Activated T-cell treated with anti-CD3 and anti-CD28 coated beads, Interleukin-2, amount 50 U/mL, for 72 hours (primary cell): Measurements from ENCODE around the gene ECM1. TPM values are rescaled to one million over a fixed set of nuclear protein-coding genes. Genes with fewer than 3 reads are reported as not detected.

ENCODE experiments used
- ATAC-seq, 2 donors: fragments of 150-1000 bp; cut with Tn5 transposase; replicated peaks in 1 of 2; 2 replicates each; pipeline ENCODE4 v1.10.0; 2021; ENCODE audit warnings: moderate library complexity in 2 of 2, mild to moderate bottlenecking in 1 of 2
- DNase-seq, 2 donors: peaks; one replicate each; pipeline ENCODE4 v3.0.0; 2021 to 2022; ENCODE audit warnings: mixed read lengths in 1 of 2
- H3K27ac Mint-ChIP-seq: one replicate; pipeline ENCODE4 v1.8.0; 2022; ENCODE audit warnings: mild to moderate bottlenecking, moderate library complexity, mixed read lengths
- H3K27me3 Mint-ChIP-seq: one replicate; pipeline ENCODE4 v1.8.0; 2022; ENCODE audit warnings: low read depth, mixed read lengths
- H3K36me3 Mint-ChIP-seq, 2 donors: one replicate each; pipeline ENCODE4 v1.8.0; 2022; ENCODE audit warnings: mixed read lengths in 2 of 2, mild to moderate bottlenecking in 1 of 2; ENCODE audit not compliant: insufficient read depth in 2 of 2
- H3K4me1 Mint-ChIP-seq: one replicate; pipeline ENCODE4 v1.8.0; 2022; ENCODE audit warnings: low read depth, mixed read lengths
- H3K4me3 Mint-ChIP-seq, 2 donors: one replicate each; pipeline ENCODE4 v1.8.0; 2022; ENCODE audit warnings: mild to moderate bottlenecking in 2 of 2, mixed read lengths in 2 of 2, moderate library complexity in 2 of 2
- H3K9me3 Mint-ChIP-seq, 2 donors: one replicate each; pipeline ENCODE4 v1.8.0; 2022; ENCODE audit warnings: mixed read lengths in 2 of 2
- total RNA-seq, 2 donors: library from RNA; stranded (reverse); gene quantifications; one replicate each; pipeline ENCODE4 v1.2.3, GENCODE V29; 2022

ECM1 gene
- total RNA-seq, 2 donors from 2014 or later = 1.3 to 1.5 TPM

GRCh38 chr1:150515328-150516049, 7.6 kb downstream of the ECM1 start, which contains the start of gene FALEC:
FALEC (plus strand) TSS chr1:150515752.
- DNase-seq (peak; percentile 94 to 95), ATAC-seq (peak; percentile 99 to 100)
- Mint-ChIP-seq H3K27me3 (no peaks in the 10 kb centered on the region), H3K9me3 (no peaks in the 10 kb centered on the region), H3K4me3 (peak within 1 kb of the TSS; percentile 88 to 94), H3K4me1 (peaks cover 20% of the 10 kb centered on the region), H3K27ac (peak within 1 kb of the TSS; percentile 12), H3K36me3 (no peaks in the 10 kb centered on the region)

- DNase-seq (peak in 1 of 2 donors; percentile 8), ATAC-seq (peak; percentile 12 to 14)
- no peaks in the 10 kb centered on the region for H3K27me3 Mint-ChIP-seq
- H3K36me3 Mint-ChIP-seq = no peaks in the 10 kb centered on the region
- H3K4me1 Mint-ChIP-seq = peaks cover 20% of the 10 kb centered on the region
- no peaks in the 10 kb centered on the region for H3K9me3 Mint-ChIP-seq
- peak overlapping the region; percentile 88 to 94 for H3K4me3 Mint-ChIP-seq
- peak overlapping the region; percentile 12 for H3K27ac Mint-ChIP-seq
These were observed 8.2 kb downstream of the ECM1 start for GRCh38 chr1:150516050-150516591.

- peaks cover 24% of the 10 kb centered on the region for H3K4me1 Mint-ChIP-seq
- H3K9me3 Mint-ChIP-seq = no peaks in the 10 kb centered on the region
- DNase-seq (no peak), ATAC-seq (no peak)
- peak overlapping the region; percentile 88 to 94 for H3K4me3 Mint-ChIP-seq
- H3K27me3 Mint-ChIP-seq = no peaks in the 10 kb centered on the region
- H3K27ac Mint-ChIP-seq = no peak overlapping the region
- no peaks in the 10 kb centered on the region for H3K36me3 Mint-ChIP-seq
These were observed 8.7 kb downstream of the ECM1 start for GRCh38 chr1:150516616-150517015.

GRCh38 chr1:150521196-150521968, 13.5 kb downstream of the ECM1 start:
- no peaks in the 10 kb centered on the region for H3K9me3 Mint-ChIP-seq
- ATAC-seq (no peak), DNase-seq (no peak)
- no peaks in the 10 kb centered on the region for H3K27me3 Mint-ChIP-seq
- H3K4me3 Mint-ChIP-seq = no peak overlapping the region
- no peaks in the 10 kb centered on the region for H3K36me3 Mint-ChIP-seq
- H3K4me1 Mint-ChIP-seq = peaks cover 11% of the 10 kb centered on the region
- H3K27ac Mint-ChIP-seq = no peak overlapping the region

GRCh38 chr1:150525348-150525747, 17.4 kb downstream of the ECM1 start:
- Mint-ChIP-seq H3K4me3 (no peak overlapping the region), H3K27me3 (no peaks in the 10 kb centered on the region), H3K36me3 (no peaks in the 10 kb centered on the region), H3K27ac (no peak overlapping the region), H3K4me1 (peaks cover 5% of the 10 kb centered on the region), H3K9me3 (no peaks in the 10 kb centered on the region)
- no peak for ATAC-seq
- DNase-seq = no peak

GRCh38 chr1:150528196-150528595, 20.3 kb downstream of the ECM1 start:
- no peaks in the 10 kb centered on the region for H3K4me1 Mint-ChIP-seq
- H3K9me3 Mint-ChIP-seq = no peaks in the 10 kb centered on the region

GRCh38 chr1:150529017-150529416, 21.1 kb downstream of the ECM1 start:
- Mint-ChIP-seq H3K4me1 (no peaks in the 10 kb centered on the region), H3K9me3 (no peaks in the 10 kb centered on the region), H3K4me3 (no peak overlapping the region), H3K27ac (no peak overlapping the region), H3K36me3 (no peaks in the 10 kb centered on the region), H3K27me3 (no peaks in the 10 kb centered on the region)
- DNase-seq (no peak), ATAC-seq (no peak)

More at GRCh38 chr1:150528196-150528595, 20.3 kb downstream of the ECM1 start:
- ATAC-seq (no peak), DNase-seq (no peak)
- Mint-ChIP-seq H3K4me3 (no peak overlapping the region), H3K27ac (no peak overlapping the region), H3K27me3 (no peaks in the 10 kb centered on the region), H3K36me3 (no peaks in the 10 kb centered on the region)

GRCh38 chr1:150530491-150531159, 22.7 kb downstream of the ECM1 start:
- no peaks in the 10 kb centered on the region for H3K4me1 Mint-ChIP-seq
- no peak for ATAC-seq
- H3K36me3 Mint-ChIP-seq = no peaks in the 10 kb centered on the region
- no peak overlapping the region for H3K27ac Mint-ChIP-seq
- no peak for DNase-seq
- H3K27me3 Mint-ChIP-seq = no peaks in the 10 kb centered on the region
- H3K4me3 Mint-ChIP-seq = no peak overlapping the region
- H3K9me3 Mint-ChIP-seq = no peaks in the 10 kb centered on the region

GRCh38 chr1:150532860-150533259, 25.0 kb downstream of the ECM1 start:
- Mint-ChIP-seq H3K9me3 (no peaks in the 10 kb centered on the region), H3K36me3 (no peaks in the 10 kb centered on the region), H3K4me1 (no peaks in the 10 kb centered on the region), H3K4me3 (no peak overlapping the region), H3K27ac (peak overlapping the region; percentile 9), H3K27me3 (no peaks in the 10 kb centered on the region)
- ATAC-seq = no peak
- DNase-seq = no peak

GRCh38 chr1:150534002-150534401, 26.1 kb downstream of the ECM1 start:
- H3K4me3 Mint-ChIP-seq = no peak overlapping the region
- H3K27me3 Mint-ChIP-seq = no peaks in the 10 kb centered on the region
- DNase-seq (no peak), ATAC-seq (no peak)
- H3K27ac Mint-ChIP-seq = no peak overlapping the region
- H3K36me3 Mint-ChIP-seq = no peaks in the 10 kb centered on the region
- H3K9me3 Mint-ChIP-seq = no peaks in the 10 kb centered on the region
- H3K4me1 Mint-ChIP-seq = no peaks in the 10 kb centered on the region

GRCh38 chr1:150535511-150536287, 27.8 kb downstream of the ECM1 start:
- ATAC-seq (no peak), DNase-seq (no peak)
- no peaks in the 10 kb centered on the region for H3K9me3 Mint-ChIP-seq
- H3K27me3 Mint-ChIP-seq = no peaks in the 10 kb centered on the region
- H3K36me3 Mint-ChIP-seq = no peaks in the 10 kb centered on the region
- H3K4me3 Mint-ChIP-seq = no peak overlapping the region
- no peak overlapping the region for H3K27ac Mint-ChIP-seq
- H3K4me1 Mint-ChIP-seq = no peaks in the 10 kb centered on the region

- no peaks in the 10 kb centered on the region for H3K27me3 Mint-ChIP-seq
- no peaks in the 10 kb centered on the region for H3K9me3 Mint-ChIP-seq
- H3K4me1 Mint-ChIP-seq = no peaks in the 10 kb centered on the region
- H3K36me3 Mint-ChIP-seq = no peaks in the 10 kb centered on the region
- DNase-seq (no peak), ATAC-seq (no peak)
- no peak overlapping the region for H3K4me3 Mint-ChIP-seq
- H3K27ac Mint-ChIP-seq = no peak overlapping the region
These were observed 29.2 kb downstream of the ECM1 start for GRCh38 chr1:150536836-150537731.
